ENCODE data around the gene RAB3D.

Gene RAB3D

DNA sequence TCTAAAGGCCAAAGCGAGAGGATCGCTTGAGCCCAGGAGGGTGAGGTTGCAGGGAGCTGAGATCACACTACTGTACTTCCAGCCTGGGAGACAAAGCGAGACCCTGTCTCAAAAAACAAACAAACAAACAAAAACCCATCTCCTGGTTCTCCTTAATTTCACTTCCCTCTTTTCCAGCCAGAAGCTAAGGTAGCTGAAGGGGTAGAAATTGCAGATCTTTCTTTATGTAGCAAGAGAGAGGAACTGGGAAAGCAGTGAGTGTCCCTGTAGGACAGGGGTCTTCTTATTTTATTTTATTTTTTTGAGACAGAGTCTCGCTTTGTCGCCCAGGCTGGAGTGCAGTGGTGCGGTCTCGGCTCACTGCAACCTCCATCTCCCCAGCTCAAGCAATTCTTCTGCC, 48.0 kb downstream of the RAB3D start:
- no peak for TF ChIP-seq SNAI2 (CRISPR knock-in tag; IDR thresholded peaks at IDR 0.05)
- TF ChIP-seq CREB5 (CRISPR knock-in tag; IDR thresholded peaks at IDR 0.05; ENCODE audit: low read depth): no peak
- TF ChIP-seq ISL1 (CRISPR knock-in tag; IDR thresholded peaks at IDR 0.05): no peak
- no peak for TF ChIP-seq GLIS3 (CRISPR knock-in tag; IDR thresholded peaks at IDR 0.05)
- TF ChIP-seq PPARA (CRISPR knock-in tag; IDR thresholded peaks at IDR 0.05; ENCODE audit: borderline replicate concordance): no peak
- no peak for TF ChIP-seq TCF4 (CRISPR knock-in tag; IDR thresholded peaks at IDR 0.05; ENCODE audit: borderline replicate concordance)
- ATAC-seq: no peak

- no peak for TF ChIP-seq PPARA (CRISPR knock-in tag; IDR thresholded peaks at IDR 0.05; ENCODE audit: borderline replicate concordance)
- TF ChIP-seq ARNTL (CRISPR knock-in tag; IDR thresholded peaks at IDR 0.05; ENCODE audit: borderline replicate concordance, low read depth): no peak
- TF ChIP-seq ZNF565 (CRISPR knock-in tag; conservative IDR thresholded peaks at IDR 0.05; ENCODE audit: low read depth): no peak
- TF ChIP-seq ESRRG (CRISPR knock-in tag; IDR thresholded peaks at IDR 0.05): no peak
- TF ChIP-seq BACH2 (CRISPR knock-in tag; IDR thresholded peaks at IDR 0.05; ENCODE audit: borderline replicate concordance): no peak
- TF ChIP-seq, protein P1, sequence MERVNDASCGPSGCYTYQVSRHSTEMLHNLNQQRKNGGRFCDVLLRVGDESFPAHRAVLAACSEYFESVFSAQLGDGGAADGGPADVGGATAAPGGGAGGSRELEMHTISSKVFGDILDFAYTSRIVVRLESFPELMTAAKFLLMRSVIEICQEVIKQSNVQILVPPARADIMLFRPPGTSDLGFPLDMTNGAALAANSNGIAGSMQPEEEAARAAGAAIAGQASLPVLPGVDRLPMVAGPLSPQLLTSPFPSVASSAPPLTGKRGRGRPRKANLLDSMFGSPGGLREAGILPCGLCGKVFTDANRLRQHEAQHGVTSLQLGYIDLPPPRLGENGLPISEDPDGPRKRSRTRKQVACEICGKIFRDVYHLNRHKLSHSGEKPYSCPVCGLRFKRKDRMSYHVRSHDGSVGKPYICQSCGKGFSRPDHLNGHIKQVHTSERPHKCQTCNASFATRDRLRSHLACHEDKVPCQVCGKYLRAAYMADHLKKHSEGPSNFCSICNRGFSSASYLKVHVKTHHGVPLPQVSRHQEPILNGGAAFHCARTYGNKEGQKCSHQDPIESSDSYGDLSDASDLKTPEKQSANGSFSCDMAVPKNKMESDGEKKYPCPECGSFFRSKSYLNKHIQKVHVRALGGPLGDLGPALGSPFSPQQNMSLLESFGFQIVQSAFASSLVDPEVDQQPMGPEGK (CRISPR knock-in tag; IDR thresholded peaks at IDR 0.05; ENCODE audit: borderline replicate concordance): no peak
- no peak for ATAC-seq
These were observed 49.2 kb downstream of the RAB3D start for GRCh38 chr19:11290256-11290655.

DNA sequence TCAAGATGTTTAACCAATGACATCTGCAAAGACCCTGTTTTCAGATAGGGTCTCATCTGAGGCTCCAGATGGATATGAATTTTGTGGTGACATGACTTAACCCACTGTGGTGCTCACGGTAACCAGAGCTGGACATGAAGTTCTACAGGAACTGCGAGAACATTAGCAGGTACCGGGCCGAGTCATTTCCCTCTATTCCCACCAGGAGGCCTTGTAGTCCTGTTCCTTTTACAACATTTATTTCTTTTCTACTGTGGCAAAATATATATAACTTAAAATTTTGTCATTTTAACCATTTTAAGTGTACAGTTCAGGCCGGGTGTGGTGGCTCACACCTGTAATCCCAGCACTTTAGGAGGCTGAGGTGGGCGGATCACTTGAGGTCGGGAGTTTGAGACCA, 51.1 kb downstream of the RAB3D start:
- TF ChIP-seq, protein P1 (CRISPR knock-in tag; IDR thresholded peaks at IDR 0.05; ENCODE audit: borderline replicate concordance): no peak
- TF ChIP-seq CREB5 (CRISPR knock-in tag; IDR thresholded peaks at IDR 0.05; ENCODE audit: low read depth) (no peak), TOX (CRISPR knock-in tag; IDR thresholded peaks at IDR 0.05; ENCODE audit: borderline replicate concordance) (no peak), PPARA (CRISPR knock-in tag; IDR thresholded peaks at IDR 0.05; ENCODE audit: borderline replicate concordance) (no peak), POU6F1 (CRISPR knock-in tag; IDR thresholded peaks at IDR 0.05; ENCODE audit: borderline replicate concordance, low read depth) (no peak), ESRRG (CRISPR knock-in tag; IDR thresholded peaks at IDR 0.05) (no peak), GLIS3 (CRISPR knock-in tag; IDR thresholded peaks at IDR 0.05) (no peak), CSDC2 (CRISPR knock-in tag; IDR thresholded peaks at IDR 0.05) (no peak)
- peak; percentile 77 for ATAC-seq

DNA sequence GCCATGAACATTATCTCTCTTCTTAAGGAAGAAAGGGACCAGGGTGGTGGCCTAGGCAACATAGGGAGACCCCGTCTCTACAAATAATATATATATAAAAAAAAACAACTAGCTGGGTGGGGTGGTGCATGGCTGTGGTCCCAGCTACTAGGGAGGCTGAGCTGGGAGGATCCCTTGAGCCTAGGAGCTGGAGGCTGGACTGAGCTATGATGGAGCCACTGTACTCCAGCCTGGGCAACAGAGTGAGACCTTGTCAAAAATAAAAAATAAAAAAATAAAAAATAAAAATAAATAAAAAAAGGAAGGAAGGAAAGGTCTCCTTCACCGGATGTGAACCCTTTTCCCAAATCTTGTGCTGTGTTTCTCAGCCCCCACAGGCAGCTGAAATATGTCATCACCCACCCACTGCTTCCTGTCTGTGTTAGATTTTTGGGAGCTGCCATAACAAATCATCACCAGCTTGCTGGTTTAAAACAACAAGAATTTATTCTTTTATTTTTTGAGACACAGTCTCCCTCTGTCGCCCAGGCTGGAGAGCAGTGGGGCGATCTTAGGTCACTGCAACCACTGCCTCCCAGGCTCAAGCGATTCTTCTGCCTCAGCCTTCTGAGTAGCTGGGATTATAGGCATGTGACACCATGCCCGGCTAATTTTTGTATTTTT, 53.0 kb downstream of the RAB3D start:
- TF ChIP-seq CSRNP3 (CRISPR knock-in tag; IDR thresholded peaks at IDR 0.05) (no peak), OSR1 (CRISPR knock-in tag; IDR thresholded peaks at IDR 0.05) (no peak)
- ATAC-seq: no peak
